Thoracic aorta (tissue), 2 donors: ENCODE measurements around the gene GLYR1. TPM values are rescaled to one million over a fixed set of nuclear protein-coding genes. Genes with fewer than 3 reads are reported as not detected.
"Not testable (repeated sequence)": the region's sequence is repeated elsewhere in the genome, so short reads cannot be mapped to it uniquely, and the experiment has no call there.

Experiments
- ATAC-seq: fragments of 150-250 bp; one replicate; pipeline ENCODE4 v1.8.0; 2017; ENCODE audit warnings: low read depth; ENCODE audit not compliant: insufficient number of reproducible peaks, low FRiP score
- DNase-seq: peaks from one replicate; pipeline ENCODE4 v3.0.0-alpha.2; 2020; ENCODE audit warnings: low spot score
- H3K27ac ChIP-seq, 2 donors: fragments of 200-600 bp; sonication (generic); 1 replicate in 1 of 2; 2 replicates in 1 of 2; pipeline ENCODE4 v1.5.1; 2016; ENCODE audit warnings: mild to moderate bottlenecking in 2 of 2, moderate library complexity in 2 of 2
- H3K27me3 ChIP-seq: fragments of 200-600 bp; sonication (generic); replicated peaks from 2 replicates; pipeline ENCODE4 v1.6.0; 2016; ENCODE audit warnings: mild to moderate bottlenecking; ENCODE audit not compliant: insufficient read depth
- H3K36me3 ChIP-seq: fragments of 200-600 bp; sonication (generic); one replicate; pipeline ENCODE4 v1.5.1; 2016
- H3K4me1 ChIP-seq, 2 donors: fragments of 200-600 bp; sonication (generic); 1 replicate in 1 of 2; 2 replicates in 1 of 2; pipeline versions ENCODE4 v1.5.1 to v1.6.0; 2016; ENCODE audit warnings: low read depth in 2 of 2, mild to moderate bottlenecking in 1 of 2; ENCODE audit not compliant: control insufficient read depth in 1 of 2
- H3K4me3 ChIP-seq: fragments of 200-600 bp; sonication (generic); 2 replicates; pipeline ENCODE4 v1.5.1; 2016; ENCODE audit warnings: mild to moderate bottlenecking
- H3K9me3 ChIP-seq: fragments of 200-600 bp; sonication (generic); 2 replicates; pipeline ENCODE4 v1.5.1; 2016
- total RNA-seq, 2 donors: library from RNA; depleted of rRNA; stranded (reverse); fragments of >200 nt; gene quantifications; one replicate each; pipeline versions ENCODE4 v1.1.0 to v1.2.3, GENCODE V29; 2016
- TF ChIP-seq, protein P1 (sequence below): fragments of 200-600 bp; sonication (generic); IDR thresholded peaks from one replicate; pipeline ENCODE4 v1.5.1; 2019; ENCODE audit warnings: antibody characterized with exemption

GLYR1 gene
- total RNA-seq = 10 to 100 TPM; 28.4 to 59.5 TPM

DNA sequence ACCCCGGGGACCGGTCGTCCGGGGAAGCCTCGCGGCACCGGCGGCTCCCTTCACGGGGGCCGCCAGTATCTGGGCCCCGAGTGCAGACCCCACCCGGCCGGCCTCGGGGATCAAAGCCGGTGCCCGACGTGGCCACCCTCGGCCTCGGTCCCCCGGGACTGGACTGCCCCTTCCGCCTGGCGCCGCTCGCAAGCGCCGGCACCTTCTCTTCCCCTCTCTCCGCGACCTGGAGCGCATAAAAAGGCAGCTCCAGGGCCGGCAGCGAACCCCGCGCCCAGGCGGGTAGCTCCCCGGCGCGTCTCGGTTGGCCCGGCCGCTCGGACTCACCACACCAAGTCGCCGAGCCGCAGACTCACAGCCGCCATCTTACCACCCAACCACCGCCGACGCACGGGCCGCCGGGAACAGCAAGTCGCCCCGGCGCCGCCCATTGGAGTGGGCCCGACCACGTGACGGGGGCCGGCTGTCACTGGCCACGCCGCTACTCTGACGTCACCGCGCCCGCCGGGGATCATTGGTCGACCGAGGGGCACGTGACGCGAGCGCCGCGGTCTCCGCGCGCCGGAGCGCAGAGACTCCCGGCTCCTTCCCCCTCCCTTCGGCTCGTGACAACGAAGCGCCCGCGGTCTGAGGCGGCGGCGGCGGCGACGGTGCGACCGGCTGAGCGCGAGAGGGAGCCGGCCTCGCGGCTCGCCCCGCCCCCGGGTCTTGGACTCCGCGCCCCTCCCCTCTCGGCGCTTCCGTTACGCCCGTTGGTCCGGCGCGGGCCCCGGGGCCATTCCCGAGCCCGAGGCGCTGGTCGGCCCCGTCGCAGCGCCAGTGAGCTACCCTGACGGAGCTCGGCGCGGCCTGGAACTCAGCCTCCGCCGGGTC lies at the start of gene GLYR1, which contains the start of gene UBN1:
GLYR1 (minus strand) TSS at position 388 of the 873 bp plus-strand sequence; CDS start at position 365, 23 bp downstream.
UBN1 (plus strand) TSS at position 581 of the 873 bp plus-strand sequence. CDS start 5,437 bp downstream, outside the sequence.
- Histone ChIP-seq H3K27ac (peak within 1 kb of the TSS; percentile 86 to 92), H3K4me1 (peaks cover 32 to 48% of the 10 kb centered on the region in 2 donors), H3K9me3 (no peaks in the 10 kb centered on the region), H3K36me3 (peaks cover 22% of the 10 kb centered on the region), H3K4me3 (peak within 1 kb of the TSS; percentile 98), H3K27me3 (no peaks in the 10 kb centered on the region)
- TF ChIP-seq, protein P1, sequence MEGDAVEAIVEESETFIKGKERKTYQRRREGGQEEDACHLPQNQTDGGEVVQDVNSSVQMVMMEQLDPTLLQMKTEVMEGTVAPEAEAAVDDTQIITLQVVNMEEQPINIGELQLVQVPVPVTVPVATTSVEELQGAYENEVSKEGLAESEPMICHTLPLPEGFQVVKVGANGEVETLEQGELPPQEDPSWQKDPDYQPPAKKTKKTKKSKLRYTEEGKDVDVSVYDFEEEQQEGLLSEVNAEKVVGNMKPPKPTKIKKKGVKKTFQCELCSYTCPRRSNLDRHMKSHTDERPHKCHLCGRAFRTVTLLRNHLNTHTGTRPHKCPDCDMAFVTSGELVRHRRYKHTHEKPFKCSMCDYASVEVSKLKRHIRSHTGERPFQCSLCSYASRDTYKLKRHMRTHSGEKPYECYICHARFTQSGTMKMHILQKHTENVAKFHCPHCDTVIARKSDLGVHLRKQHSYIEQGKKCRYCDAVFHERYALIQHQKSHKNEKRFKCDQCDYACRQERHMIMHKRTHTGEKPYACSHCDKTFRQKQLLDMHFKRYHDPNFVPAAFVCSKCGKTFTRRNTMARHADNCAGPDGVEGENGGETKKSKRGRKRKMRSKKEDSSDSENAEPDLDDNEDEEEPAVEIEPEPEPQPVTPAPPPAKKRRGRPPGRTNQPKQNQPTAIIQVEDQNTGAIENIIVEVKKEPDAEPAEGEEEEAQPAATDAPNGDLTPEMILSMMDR = no peak
- peak; percentile 97 for DNase-seq
- peak; percentile 97 for ATAC-seq

DNA sequence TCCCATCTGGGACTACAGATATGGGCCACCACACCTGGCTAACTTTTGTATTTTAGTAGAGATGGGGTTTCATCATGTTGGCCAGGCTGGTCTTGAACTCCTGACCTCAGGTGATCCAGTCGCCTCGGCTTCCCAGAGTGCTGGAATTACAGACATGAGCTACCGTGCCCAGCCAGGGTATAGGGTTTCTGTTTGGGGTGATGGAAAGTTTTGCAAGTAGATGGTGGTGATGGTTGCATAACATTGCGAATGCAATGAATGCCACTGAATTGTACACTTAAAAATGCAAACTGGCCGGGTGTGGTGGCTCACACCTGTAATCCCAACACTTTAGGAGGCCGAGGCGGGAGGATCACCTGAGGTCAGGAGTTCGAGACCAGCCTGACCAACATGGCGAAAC lies 49.7 kb upstream of the GLYR1 start:
- not testable (repeated sequence) for H3K4me1 ChIP-seq, ATAC-seq, H3K27me3 ChIP-seq, H3K9me3 ChIP-seq, H3K4me3 ChIP-seq, DNase-seq, H3K27ac ChIP-seq
- H3K36me3 ChIP-seq = peaks cover 18% of the 10 kb centered on the region

DNA sequence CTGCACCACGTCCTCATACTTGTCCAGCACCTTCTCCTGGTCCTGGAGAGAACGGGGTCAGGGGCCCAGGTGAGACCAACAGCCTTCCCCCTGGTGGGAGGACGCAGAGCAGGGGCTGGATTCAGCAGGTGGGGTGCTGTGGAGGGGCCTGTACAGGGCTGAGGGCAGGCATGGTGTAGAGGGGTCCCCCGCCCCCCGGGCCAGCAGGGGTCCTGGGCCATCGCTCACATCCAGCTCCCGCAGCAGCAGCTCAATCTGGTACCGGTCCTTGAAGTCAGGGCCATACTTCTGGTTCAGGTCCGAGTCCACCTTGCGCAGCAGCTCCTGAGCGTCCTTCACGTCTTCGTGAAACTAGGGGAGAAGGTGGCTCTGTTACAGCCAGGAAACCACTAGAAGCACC lies 48.3 kb upstream of the GLYR1 start:
- peaks cover 23% of the 10 kb centered on the region for H3K36me3 ChIP-seq
- H3K27me3 ChIP-seq = no peaks in the 10 kb centered on the region
- no peaks in the 10 kb centered on the region for H3K9me3 ChIP-seq
- no peaks in the 10 kb centered on the region for H3K4me1 ChIP-seq
- no peak for DNase-seq
- no peak overlapping the region for H3K27ac ChIP-seq
- no peak overlapping the region for H3K4me3 ChIP-seq
- TF ChIP-seq, protein P1 = no peak
- no peak for ATAC-seq

DNA sequence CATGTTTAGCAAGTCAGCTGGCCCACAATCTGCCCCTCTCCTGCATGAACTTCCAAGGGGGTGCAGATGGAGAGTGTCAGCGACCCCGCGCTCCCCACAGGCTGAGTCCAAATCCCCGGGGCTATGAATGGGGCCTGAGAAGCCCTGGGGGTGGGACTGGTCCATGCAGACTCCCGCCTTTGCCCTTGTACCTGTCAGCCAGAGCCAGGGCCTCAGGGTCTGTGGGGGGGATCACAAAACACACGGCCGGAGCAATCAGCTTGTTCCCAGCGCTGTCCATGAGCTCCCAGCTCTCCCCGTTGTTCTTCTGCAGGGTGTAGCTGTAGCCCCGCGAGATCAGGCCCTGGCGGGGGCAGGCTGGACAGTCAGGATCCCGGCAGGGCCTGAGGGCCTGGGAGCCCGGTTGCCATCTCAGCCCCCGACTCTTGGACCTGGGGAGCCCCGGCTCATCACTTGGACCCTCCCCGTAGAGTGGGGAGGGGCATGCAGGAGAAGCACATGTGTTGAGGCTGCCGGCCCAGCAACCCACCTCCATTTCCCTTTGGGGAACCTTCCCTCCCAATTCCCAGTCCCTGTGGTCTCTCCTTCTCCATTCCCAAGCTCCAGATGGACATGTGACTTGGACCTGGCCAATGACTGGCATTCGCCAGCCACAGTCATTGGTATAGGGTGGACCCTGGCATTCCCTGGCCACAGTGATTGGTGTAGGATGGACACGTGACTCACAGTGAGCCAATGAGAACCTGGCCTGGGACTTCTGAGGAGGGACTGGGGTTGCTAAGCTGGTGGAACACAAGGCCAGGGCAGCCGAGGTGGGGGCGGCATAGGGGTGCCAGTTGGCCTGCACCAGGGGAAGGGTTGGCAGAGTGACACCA lies 47.4 kb upstream of the GLYR1 start:
- Histone ChIP-seq H3K9me3 (no peaks in the 10 kb centered on the region), H3K4me1 (no peaks in the 10 kb centered on the region), H3K36me3 (peaks cover 29% of the 10 kb centered on the region), H3K27me3 (no peaks in the 10 kb centered on the region), H3K4me3 (no peak overlapping the region), H3K27ac (no peak overlapping the region)
- TF ChIP-seq, protein P1 = no peak
- ATAC-seq (no peak), DNase-seq (no peak)

DNA sequence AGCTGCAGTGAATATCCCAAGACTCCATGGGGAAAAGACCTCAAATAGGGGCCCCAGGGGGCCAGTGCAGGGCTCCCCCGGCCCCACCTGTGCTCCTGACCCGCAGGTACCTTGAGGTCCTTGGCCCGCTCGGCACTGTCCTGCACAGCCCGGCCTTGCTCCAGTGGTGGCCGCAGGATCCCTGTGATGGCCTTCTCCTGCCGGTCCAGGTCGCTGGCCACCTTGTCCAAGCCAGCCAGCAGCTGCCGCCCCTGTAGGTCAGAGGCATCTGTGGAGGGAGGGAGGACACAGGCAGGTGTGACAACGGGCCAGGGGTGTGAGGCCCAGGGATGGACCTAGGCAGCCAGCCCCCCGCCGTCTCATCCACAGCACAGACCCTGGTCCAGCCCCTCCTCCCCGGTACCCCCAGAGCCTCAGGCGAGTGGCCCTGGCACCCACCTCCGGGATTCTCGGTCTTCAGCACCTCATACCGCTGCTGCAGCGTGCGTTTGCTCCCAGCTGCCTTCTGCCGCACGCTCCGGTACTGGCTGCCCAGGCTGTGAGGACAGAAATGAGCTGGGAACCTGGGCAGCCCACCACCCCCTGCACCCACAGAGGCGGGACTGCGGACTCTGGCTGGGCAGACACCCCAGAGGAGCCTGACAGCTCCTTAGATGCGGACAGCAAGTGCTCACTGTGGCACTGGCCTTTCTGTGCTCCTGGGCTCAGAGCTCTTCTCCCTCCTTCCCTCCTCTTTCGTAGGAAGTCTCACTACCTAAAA lies 46.2 kb upstream of the GLYR1 start:
- H3K27ac ChIP-seq = no peak overlapping the region
- no peaks in the 10 kb centered on the region for H3K27me3 ChIP-seq
- no peaks in the 10 kb centered on the region for H3K4me1 ChIP-seq
- no peaks in the 10 kb centered on the region for H3K9me3 ChIP-seq
- ATAC-seq (no peak), DNase-seq (no peak)
- H3K36me3 ChIP-seq = peaks cover 27% of the 10 kb centered on the region
- H3K4me3 ChIP-seq = no peak overlapping the region
- TF ChIP-seq, protein P1 = no peak
